Fibroblast of skin of left biceps (primary cell): ENCODE measurements around the gene DLGAP1.

Experiments used
- DNase-seq, 2 experiments: peaks; one replicate each; pipeline ENCODE4 v3.0.0-alpha.2; 2013; ENCODE audit warnings: low read depth in 2 of 2

DLGAP1 gene

DNA sequence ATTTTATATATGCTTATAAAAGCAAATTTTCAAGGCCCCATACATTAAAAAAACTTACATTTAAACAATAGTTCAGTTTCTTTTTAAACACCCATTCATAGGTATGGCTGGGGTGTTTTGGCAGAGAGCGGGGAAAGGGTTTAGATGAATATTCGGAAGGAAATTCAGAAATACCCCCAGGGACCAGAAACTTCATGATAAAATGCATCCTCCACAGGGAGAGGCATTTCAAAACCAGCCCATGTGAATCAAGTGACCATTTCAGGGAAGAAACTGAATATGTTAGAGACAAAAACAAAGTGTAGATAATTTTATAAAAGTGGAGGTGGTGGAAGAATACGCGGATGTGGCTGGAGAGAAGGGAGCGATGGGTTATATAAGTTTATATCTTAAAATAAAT is 678.0 kb downstream of the DLGAP1 start:
- DNase-seq, result no peak

DNA sequence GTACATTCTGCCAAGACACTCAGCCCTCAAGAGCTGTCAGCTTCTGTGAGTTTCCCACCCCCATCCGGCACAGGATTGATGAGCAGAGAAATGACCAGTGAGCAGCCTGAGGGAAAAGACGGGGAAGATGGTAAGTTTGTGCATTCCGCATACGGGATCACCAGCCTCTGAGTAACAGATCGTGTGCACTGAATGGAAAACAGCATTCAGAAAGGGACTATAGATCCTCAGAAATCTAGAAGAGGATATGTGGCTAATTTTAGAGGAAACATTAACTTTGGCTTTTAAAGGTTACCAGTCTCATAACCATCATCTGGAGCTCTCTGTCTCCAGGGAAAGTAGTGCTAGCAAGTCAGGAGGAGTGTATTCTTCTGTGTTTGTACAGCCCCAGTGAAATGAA is 679.1 kb downstream of the DLGAP1 start:
- DNase-seq, result no peak

DNA sequence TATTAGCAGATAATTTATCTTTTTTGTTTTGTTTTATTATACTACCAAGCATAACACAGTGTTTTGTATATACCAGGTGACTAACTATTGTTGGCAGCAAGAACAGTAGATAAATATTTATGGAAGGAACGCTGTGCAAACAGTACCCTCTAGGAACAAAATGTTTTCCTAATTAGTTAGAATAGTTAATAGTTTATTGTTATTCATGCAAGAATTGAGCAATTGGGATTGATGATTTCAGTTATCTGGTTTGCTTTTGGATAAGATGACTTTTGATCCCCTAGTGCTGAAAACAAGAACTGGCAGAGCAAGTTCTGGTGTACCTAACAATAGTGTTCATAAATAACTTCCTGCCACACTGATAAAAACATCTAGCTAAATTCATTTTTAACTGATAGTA is 681.8 kb downstream of the DLGAP1 start:
- DNase-seq, result no peak

DNA sequence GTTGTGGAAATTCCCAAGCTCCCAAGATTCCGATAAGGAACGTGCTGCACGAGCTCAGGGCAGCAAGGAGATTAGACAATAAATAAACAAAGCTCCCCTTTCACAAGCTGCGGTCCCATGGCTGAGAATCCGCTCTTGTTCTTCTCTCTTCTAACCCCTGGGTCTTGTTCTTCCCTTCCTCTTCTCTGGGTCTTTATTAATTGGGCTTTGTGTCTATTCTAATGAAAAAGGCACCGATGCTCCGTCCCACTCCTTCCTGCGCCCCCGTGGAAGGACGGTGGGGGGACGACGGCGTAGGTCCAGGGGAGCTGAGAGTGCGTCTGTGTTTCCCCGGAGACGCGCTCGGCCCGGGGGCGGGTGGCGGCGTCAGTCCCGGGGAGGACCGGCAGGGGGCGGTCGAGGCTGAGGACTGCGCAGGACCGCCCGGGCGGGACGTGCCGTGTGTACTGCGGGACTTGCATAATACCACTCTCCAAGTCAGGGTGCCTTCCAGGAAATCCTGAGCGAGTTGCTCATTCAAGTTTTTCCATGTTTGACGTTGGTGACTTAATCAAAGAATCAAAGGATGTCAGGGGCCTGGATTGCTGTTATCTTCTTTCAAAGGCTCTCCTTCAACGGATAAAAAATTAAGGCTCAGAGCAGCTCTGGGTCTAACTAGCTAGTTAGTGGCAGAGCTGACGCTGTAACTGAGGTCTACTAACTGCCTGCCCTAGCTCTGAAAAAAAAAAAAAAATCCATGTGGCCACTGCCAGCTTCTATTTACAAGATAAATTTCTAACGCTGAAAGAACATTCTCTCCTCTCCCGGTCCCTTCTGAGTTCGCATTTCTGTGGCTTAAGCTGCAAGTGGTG is 683.8 kb downstream of the DLGAP1 start:
- peak; percentile 78 to 80 for DNase-seq

DNA sequence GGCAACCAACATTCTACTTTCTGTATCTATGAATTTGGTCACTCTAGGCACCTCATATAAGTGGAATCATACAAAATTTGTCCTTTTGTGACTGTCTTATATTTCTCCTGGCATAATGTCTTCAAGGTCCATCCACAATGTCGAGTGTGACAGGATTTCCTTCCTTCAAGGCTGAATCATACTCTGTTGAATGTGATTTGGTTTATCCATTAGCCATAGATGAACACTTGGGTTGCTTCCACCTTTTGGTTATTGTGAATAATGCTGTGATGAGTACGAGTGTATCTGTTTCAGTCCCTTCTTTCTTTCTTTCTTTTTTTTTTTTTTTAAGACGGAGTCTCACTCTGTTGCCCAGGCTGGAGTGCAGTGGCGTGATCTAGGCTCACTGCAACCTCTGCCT is 693.8 kb downstream of the DLGAP1 start:
- DNase-seq, result no peak

DNA sequence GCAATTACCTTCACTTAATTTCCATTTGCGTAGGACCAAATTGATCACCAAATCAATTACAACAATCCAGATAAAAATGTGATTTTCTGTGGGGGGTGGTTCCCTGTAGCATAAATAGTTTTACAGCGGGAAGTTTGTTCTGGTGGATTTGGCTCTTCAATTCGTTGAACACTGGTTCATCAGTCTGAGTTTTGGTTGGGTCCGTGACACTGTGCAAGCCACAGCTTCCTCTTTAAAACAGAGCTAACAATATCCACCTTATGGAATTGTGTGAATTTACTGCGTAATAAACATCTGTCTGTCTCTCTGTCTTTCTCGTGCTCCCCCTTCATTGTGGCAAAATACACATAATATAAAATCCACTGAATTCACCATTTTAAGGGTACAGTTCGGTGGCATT is 694.4 kb downstream of the DLGAP1 start:
- no peak for DNase-seq

DNA sequence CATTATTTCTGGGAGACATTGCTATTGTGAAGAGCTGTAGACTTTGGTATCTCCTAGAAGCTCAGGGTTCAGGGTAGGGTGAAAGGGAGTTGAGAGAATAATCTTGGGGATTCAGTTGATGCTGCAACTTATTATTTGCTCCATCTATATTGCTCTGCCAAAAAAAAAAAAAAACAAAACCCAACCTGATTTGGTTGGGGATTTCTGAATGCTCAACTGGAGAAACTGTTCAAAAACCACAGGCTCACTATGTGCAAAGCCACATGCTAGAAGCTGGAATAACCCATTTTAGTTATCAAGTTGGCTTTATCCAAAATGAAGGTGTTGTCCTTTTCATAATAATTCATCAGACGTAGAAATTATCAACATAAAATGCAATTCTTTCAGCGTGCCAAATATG is 696.0 kb downstream of the DLGAP1 start:
- no peak for DNase-seq

DNA sequence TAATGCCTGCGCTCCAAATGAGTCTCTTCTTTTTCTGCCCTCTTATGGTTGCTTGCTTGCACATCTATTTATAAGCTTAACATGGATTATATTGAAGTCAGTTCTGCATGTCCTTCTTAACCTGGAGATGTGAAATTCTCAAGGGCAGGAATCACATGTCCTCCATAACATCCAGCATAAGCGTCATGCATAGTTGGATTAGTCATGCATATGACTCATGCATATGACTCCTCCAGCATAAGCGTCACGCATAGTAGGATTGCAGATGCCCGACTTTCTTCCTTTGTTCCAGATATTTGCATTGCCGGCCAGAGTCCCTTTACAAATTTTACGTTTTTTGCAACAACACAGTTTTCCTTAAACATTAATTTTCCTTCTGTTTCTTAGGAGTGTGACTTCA is 696.6 kb downstream of the DLGAP1 start:
- no peak for DNase-seq

DNA sequence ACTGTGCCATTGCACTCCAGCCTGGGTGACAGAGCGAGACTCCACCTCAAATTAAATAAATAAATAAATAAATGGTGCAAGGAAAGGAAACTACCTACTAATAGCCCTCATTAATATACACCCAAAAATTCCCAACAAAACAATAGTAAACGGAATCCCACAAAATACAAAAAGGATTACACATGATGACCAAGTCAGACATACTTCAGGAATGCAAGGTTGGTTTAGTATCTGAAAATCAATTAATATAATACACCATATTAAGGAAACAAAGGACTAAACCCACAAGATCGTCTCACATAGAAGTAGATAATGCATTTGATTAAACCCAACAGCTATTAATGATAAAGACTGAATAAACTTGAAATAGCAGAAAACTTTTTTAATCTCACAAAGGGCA is 697.7 kb downstream of the DLGAP1 start:
- DNase-seq, result no peak

DNA sequence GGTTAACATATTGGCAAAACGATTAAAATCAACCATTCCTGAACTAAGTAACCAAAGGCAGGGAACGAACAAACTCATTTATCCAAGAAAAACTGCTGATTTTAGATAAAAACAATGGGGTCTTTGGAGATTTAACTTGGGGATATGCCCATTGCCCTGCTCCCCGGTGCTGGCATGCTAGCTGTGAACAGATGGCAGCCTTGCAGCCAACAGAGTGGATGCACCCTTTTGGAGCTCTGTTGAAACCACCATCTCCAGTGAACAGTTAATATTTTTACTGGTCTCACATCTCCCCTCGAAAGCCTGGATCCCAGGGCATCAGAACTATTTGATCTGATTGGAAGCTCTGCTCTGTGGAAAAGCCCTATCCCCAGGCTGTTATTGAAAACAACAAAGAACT is 702.0 kb downstream of the DLGAP1 start:
- DNase-seq, result no peak

DNA sequence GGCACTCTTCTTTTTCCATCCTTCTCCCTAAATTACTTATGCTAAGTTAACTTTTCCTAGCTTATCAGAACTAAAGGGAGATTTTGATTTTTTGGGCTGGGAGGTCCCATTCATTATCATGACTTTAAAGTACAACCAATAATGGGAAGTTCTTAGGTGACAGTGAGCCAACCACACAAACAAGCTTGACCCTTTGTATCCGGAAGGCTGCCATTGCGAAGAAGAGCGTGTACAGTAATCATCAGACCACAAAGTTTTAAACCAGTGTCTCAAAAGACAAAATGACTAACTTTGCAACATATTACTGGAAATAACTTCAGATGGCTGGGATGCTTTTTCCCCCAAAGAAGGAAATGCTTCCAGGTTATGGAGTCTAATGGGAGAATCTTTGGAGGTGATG is 707.0 kb downstream of the DLGAP1 start:
- DNase-seq, result no peak

DNA sequence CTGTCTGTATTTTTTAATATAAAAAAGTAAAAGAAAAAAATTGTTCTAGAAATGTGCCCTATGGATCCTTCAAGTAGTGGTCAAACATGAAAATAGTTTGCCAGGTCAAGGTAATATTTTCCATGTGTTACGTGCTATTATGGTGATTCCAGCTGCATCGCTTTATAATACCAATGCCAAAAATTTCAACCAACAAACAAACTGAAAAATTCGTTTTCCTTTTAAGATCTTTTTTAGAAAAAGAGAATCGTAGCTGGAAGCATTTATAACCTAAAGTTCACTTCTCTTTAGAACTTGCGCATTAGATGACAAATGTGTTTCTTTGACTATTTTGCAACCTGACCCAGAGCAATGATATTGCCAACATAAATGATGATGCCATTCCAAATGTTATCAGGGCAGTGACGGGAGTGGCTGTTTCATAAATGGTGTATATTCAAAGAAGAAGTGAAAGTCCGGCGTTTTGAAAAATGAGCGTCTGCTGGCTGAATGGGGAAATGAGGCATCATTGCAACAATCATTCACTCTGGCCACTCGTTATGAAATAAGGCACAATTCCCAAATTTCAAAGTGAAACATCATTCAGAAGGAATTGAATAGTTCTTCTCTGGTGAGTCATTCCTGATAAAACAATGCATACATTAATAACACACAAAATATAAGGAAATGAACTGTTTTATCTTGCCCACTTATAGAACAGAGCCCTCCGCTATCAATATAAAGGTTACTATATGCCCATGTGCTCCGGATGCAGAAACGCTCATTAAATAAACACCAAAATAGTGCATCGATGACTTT is 707.7 kb downstream of the DLGAP1 start:
- peak; percentile 16 to 29 for DNase-seq

DNA sequence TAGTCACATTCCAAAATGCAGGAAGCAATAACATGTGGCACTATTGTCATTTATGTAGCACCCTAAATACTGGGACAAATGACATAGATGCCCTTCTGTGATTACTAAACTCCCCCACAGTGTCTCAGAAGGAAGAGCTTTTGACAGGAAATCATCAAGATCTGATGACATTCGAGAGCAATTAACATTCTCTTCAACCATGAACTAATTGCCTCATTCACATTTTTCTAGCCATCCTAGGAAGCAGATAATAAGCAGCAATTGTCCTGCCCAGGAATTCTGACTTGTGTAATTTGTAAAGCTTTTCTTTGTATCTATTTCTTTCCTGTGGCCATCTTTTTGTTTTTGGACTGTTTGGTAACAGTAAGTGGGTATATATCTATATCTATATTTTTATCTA is 712.6 kb downstream of the DLGAP1 start:
- DNase-seq, result no peak

DNA sequence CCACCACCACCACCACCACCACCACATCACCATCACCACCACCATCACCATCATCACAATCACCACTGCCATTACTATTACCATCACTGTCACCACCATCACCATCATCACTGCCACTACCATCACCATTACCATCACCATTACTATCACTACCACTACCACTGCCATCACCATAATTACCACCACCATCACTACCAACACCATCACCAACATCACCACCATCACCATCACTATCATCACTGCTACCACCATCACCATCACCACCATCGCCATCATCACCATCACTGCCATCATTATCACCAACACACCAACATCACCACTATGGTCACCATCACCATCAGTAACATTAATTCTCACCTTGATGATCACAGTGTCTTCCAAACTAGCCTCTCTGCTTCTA is 713.8 kb downstream of the DLGAP1 start:
- no peak for DNase-seq

DNA sequence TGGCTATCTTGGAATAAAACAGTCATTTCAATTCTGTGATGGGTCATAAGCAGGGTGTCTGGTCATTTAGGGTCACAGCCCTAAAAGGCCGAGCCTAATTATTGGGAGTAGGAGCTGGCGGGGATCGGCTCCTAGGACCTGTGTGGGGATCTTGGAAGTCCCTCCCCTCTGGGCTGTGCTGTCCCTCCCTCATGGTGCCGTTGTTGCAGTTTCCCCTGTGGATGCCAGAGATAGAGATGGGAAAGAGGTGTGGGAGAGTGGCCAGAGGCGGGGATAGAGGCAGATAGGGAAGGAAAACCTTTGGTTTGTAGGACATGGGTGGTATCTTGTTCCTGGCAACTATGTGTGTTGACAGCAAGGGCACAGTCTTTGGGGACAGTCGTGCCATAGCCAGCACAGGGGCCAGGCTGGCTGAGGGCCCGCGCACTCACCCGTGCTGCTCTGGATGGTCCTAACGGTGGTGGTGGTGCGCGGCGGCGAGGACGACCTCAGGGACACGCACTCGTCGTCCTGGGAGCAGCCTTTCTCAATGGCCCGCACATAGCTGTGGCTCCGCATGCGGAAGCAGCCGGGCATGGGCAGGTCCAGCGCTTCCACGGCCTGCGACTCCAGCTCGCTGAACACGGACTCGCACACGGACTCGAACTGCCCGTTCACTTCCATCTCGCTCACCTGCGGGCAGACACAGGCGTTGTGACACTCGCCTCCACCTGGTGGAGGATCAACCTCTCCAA is 726.2 kb downstream of the DLGAP1 start:
- no peak for DNase-seq

DNA sequence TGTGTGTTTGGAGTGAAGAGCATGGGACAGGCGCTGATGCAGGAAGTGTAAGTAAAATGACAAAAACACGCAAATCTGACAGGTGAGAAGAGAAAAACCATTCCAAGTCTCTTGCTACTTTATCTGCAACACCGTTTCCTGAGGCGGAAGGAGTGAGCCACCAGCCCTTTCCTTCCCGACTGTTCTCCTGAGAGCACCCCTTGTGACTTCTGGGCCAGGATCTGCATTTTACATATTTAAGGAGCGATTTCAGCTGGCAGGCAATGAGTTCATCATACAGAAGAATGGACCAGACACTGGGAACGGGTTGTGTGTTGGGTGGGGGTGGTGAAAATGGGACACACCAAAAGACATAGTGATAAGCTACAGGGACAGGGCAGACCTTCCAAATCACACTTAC is 727.8 kb downstream of the DLGAP1 start:
- no peak for DNase-seq

DNA sequence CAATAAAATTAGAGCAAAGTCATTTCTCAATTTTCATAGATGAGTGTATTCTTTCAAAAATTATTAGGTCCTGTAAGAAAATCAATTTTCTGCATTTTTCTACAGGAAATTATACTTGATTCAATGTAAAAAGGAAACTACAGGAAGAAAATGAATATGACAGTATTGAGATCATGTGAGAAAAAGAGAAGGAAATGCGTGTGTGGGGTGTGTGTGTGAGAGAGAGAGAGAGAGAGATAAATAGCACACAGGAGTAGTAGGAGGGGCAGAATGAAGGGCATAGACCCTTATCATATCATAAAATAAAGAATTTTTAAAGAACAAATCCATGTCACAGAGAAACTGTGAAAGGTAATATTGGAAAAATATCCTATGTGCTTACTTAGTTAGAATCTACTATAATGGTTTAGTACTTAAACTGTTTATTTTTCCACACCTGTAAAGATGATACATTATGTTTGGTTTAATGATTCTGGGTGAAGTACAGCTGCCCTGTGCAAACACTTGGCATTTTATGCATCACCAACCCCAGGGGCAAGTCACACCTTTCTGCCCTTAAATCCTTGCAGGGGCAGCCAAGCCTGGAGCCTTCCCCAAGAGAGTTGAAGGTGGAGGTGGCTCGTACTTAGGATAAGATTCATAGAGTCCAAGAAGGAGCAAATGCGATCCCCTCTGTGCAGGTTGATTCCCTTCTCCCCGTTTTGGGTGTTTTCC is 728.7 kb downstream of the DLGAP1 start:
- DNase-seq, result no peak

DNA sequence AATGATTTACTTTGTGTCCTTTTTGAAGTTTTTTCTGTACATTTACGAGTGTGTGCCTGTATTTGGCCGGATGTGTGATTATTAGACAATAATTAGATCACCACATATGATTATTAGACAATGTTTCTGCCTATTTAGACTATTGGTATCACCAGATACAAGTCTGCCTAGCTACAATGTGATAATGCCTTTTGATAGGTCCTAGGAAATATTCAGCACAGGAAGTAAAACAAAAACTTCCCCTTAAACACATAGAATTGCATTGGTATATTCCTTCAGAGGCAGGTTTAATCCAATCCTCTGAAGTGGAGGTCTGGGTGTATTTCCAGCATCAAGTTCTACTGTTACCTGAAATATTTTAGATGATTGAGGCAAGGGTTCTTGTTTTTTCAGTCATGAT is 730.0 kb downstream of the DLGAP1 start:
- DNase-seq, result no peak

DNA sequence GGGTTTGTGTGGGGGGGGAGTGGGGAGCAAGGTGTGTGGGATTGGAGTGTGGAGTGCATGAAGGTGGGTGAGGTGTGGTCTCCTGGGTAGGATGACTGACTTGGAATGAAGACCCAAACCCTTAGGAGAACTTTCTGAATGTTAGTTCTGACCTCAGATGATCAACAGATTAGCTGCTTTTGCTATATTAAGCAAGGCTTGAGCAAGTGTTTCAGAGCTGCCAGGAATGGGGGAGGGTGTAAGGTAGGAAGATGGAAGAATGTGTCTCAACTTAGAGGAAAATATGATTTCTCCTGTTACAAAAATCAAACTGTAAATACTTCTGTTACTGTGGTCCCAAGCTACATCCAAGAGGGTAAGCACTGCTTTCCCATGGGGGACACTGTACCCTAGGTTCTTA is 731.6 kb downstream of the DLGAP1 start:
- no peak for DNase-seq

DNA sequence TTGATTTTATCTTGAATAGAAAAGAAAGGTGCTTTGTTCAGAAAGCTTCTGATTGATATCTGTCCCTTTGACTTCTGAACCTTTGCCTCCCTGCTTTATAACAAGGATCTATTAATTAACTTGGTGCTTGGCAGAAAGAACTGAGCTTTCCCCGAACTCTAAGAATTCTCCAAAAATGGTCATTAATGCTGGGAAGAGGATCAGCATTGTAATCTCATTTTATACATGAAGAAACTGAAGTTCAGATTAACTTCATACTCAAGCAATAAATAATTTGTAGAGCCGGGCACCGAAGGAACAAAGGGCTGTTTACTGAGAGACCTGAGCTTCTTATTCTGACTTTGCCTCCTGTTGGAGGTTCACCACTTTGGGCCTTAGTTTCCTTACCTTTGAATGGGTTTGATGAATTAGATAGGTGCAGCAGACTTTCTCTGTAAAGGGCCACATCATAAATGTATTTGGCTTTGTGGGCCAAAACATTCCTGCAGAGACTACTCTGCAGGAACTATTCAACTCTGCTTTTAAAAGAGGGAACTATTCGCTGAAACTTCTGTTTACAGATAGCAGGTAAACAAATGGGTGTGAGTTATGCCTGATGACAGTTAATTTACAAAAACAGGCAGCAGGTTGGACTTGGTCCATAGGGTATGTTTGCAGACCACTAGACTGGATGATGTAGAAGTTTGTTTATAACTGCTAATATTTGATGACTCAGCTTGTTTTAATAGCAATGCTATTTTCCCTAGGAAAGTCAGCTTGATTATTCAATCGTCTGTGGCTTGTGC is 732.3 kb downstream of the DLGAP1 start:
- DNase-seq, result no peak
